Fibroblast of mammary gland (primary cell): Measurements from ENCODE around the gene ERCC4.

Experiments
- DNase-seq: peaks from one replicate; pipeline ENCODE4 v3.0.0-alpha.2; 2010; ENCODE audit warnings: low read depth
- H3K4me3 ChIP-seq: 2 replicates; pipeline ENCODE4 v1.5.1; 2011; ENCODE audit warnings: low read depth, mild to moderate bottlenecking, low read length, moderate library complexity; ENCODE audit not compliant: control insufficient read depth
- CTCF ChIP-seq: conservative IDR thresholded peaks from 2 replicates; pipeline ENCODE4 v1.5.1; 2011; ENCODE audit warnings: low read depth, low read length, inconsistent platforms; ENCODE audit not compliant: control insufficient read depth, insufficient read depth

ERCC4 gene

GRCh38 chr16:13994239-13995106 lies 74.5 kb downstream of the ERCC4 start:
- H3K4me3 ChIP-seq, result no peak overlapping the region
- DNase-seq, result no peak
- no peak for TF ChIP-seq CTCF

DNA sequence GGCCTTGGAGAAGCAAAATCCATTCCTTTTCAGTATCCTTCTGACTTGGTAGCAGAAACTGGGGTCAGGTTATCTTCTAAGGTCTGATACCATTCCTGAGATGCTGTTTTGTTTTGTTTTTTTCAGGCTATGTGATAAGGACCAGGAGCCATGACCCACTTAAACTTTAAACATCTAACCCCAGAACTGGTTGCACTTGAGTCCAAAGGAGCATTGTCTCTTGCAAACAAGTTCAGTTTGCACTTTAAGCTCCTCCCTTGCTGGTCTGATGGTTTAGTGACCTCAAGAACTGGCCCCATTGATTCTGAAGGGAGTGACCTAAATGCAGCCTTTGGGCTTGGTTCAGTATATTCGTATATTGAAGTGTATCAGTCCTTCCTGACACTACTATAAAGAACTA lies 75.2 kb downstream of the ERCC4 start:
- DNase-seq, result no peak
- no peak for TF ChIP-seq CTCF
- H3K4me3 ChIP-seq, result no peak overlapping the region

DNA sequence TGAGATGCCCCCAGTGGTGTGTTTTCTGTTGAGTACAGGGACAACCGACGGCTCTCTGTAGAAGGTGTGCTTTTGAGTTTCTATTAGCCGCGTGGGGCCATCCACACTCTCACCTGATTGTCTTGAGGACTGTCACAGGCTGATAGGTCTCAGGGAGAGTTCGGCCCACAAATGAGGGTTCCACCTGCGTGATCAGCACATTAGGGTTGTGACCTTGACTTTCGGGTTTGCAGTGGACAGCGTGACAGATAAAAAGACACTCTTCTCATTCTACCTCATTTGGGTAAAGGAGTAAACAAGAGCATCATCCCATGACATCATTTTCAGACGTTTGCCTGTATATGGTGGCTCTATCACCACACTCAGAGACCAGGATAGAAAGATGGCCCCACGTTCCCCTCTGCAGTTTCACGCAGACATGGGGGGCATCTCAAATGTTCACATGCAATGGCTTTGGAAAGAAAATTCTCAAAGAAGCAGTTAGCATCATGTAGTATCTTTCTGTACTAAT lies 76.9 kb downstream of the ERCC4 start:
- no peak overlapping the region for H3K4me3 ChIP-seq
- TF ChIP-seq CTCF, result no peak
- DNase-seq, result no peak

DNA sequence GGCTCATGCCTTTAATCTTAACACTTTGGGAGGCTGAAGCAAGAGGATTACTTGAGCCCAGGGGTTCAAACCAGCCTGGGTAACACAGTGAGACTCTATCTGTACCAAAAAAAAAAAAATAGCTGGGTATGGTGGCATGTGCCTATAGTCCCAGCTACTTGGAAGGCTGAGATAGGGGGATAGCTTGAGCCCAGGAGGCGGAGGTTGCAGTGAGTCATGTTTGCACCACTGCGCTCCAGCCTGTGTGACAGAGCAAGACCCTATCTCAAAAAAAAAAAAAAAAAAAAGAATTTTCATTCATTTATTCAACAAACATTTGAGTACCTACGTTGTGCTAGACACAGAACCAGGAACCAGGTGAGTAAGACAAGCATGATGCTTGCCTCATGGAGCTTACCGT lies 77.6 kb downstream of the ERCC4 start:
- no peak overlapping the region for H3K4me3 ChIP-seq
- no peak for TF ChIP-seq CTCF
- no peak for DNase-seq

DNA sequence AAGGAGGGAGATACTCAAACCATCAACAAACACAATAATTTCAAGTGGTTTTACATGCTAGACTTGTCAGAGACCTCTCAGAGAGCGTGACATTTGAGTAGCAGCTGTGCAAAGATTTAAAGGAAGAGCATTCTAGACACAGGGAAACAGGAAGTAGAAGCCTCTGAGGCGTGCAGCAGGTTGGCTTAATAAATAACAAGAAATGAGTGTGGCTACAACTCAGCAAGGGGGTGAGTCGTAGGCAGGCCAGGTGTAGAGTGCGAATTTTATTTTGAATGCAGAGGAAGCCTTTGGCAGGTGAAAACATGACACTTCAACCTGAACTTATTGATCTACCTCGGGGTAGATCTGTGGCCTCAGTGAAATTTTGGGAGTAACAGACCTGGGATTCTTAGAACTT lies 78.0 kb downstream of the ERCC4 start:
- no peak for DNase-seq
- no peak for TF ChIP-seq CTCF
- H3K4me3 ChIP-seq, result no peak overlapping the region

DNA sequence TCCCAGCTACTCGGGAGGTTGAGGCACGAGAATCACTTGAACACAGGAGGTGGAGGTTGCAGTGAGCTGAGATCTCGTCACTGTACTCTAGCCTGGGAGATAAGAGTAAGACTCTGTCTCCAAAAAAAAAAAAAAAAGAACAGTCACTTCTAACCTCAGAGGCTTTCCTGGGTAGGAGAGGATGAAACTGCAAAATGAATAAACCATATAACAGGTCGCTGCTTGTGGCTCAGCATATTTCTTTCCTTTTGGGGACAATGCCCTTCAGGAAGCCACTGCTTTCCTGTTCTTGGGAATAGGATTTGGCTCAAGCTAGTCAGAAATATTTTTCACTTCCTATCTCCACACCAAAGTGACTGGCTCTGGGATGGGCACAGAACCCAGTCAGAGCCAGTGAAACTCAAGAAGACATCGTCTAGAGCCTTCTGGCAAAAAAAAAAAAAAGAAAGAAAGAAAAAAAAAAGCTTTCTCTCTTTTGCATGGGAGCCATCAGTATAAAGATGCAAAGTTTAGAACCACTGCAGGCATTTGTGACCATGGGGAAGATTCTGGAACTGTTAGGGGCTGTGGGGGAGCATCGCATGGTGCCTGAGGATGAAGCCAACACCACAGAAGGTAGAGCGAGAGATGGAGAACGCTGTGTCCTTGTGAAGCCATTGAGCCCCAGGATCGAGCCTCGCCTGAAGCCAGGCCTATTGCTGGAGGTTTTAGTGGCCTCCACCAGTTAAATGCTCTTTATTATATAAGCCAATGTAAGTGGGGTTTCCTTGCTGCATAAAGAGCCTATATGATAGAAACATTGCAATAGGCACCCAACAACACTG lies 79.3 kb downstream of the ERCC4 start:
- no peak for TF ChIP-seq CTCF
- H3K4me3 ChIP-seq, result no peak overlapping the region
- DNase-seq, result no peak
